Thoracic aorta (tissue), 2 donors: ENCODE results near the gene TOM1. TPM values are rescaled to one million over a fixed set of nuclear protein-coding genes. Genes with fewer than 3 reads are reported as not detected.

Source experiments
- ATAC-seq: fragments of 150-250 bp; one replicate; pipeline ENCODE4 v1.8.0; 2017; ENCODE audit warnings: low read depth; ENCODE audit not compliant: insufficient number of reproducible peaks, low FRiP score
- DNase-seq: peaks from one replicate; pipeline ENCODE4 v3.0.0-alpha.2; 2020; ENCODE audit warnings: low spot score
- H3K27ac ChIP-seq, 2 donors: fragments of 200-600 bp; sonication (generic); 1 replicate in 1 of 2; 2 replicates in 1 of 2; pipeline ENCODE4 v1.5.1; 2016; ENCODE audit warnings: mild to moderate bottlenecking in 2 of 2, moderate library complexity in 2 of 2
- H3K27me3 ChIP-seq: fragments of 200-600 bp; sonication (generic); replicated peaks from 2 replicates; pipeline ENCODE4 v1.6.0; 2016; ENCODE audit warnings: mild to moderate bottlenecking; ENCODE audit not compliant: insufficient read depth
- H3K36me3 ChIP-seq: fragments of 200-600 bp; sonication (generic); one replicate; pipeline ENCODE4 v1.5.1; 2016
- H3K4me1 ChIP-seq, 2 donors: fragments of 200-600 bp; sonication (generic); 1 replicate in 1 of 2; 2 replicates in 1 of 2; pipeline versions ENCODE4 v1.5.1 to v1.6.0; 2016; ENCODE audit warnings: low read depth in 2 of 2, mild to moderate bottlenecking in 1 of 2; ENCODE audit not compliant: control insufficient read depth in 1 of 2
- H3K4me3 ChIP-seq: fragments of 200-600 bp; sonication (generic); 2 replicates; pipeline ENCODE4 v1.5.1; 2016; ENCODE audit warnings: mild to moderate bottlenecking
- H3K9me3 ChIP-seq: fragments of 200-600 bp; sonication (generic); 2 replicates; pipeline ENCODE4 v1.5.1; 2016
- CTCF ChIP-seq: fragments of 200-600 bp; sonication (generic); IDR thresholded peaks from one replicate; pipeline ENCODE4 v1.5.1; 2019; ENCODE audit warnings: antibody characterized with exemption
- total RNA-seq, 2 donors: library from RNA; depleted of rRNA; stranded (reverse); fragments of >200 nt; gene quantifications; one replicate each; pipeline versions ENCODE4 v1.1.0 to v1.2.3, GENCODE V29; 2016

The TOM1 gene
- total RNA-seq, 2 donors from 2014 or later: 64.7 to 78.4 TPM

GRCh38 chr22:35346596-35347220 lies 47.0 kb downstream of the TOM1 start:
- Histone ChIP-seq H3K4me1 (peaks cover 4 to 14% of the 10 kb centered on the region in 2 donors), H3K36me3 (peaks cover 17% of the 10 kb centered on the region), H3K9me3 (no peaks in the 10 kb centered on the region), H3K27ac (no peak overlapping the region), H3K4me3 (no peak overlapping the region), H3K27me3 (no peaks in the 10 kb centered on the region)
- TF ChIP-seq CTCF: no peak
- ATAC-seq (no peak), DNase-seq (no peak)

- no peak for ATAC-seq
- Histone ChIP-seq H3K27ac (no peak overlapping the region), H3K4me1 (peaks cover 12 to 21% of the 10 kb centered on the region in 2 donors), H3K4me3 (no peak overlapping the region), H3K27me3 (no peaks in the 10 kb centered on the region), H3K36me3 (peaks cover 17% of the 10 kb centered on the region), H3K9me3 (no peaks in the 10 kb centered on the region)
- no peak for TF ChIP-seq CTCF
- no peak for DNase-seq
Observed at GRCh38 chr22:35347462-35347861, 47.8 kb downstream of the TOM1 start.

- Histone ChIP-seq H3K27me3 (no peaks in the 10 kb centered on the region), H3K9me3 (no peaks in the 10 kb centered on the region), H3K4me3 (no peak overlapping the region), H3K4me1 (peaks cover 16 to 27% of the 10 kb centered on the region in 2 donors), H3K27ac (no peak overlapping the region), H3K36me3 (peaks cover 17% of the 10 kb centered on the region)
- DNase-seq: no peak
- ATAC-seq: no peak
- no peak for TF ChIP-seq CTCF
Observed at GRCh38 chr22:35348026-35348590, 48.4 kb downstream of the TOM1 start.

- Histone ChIP-seq H3K9me3 (no peaks in the 10 kb centered on the region), H3K27me3 (no peaks in the 10 kb centered on the region), H3K36me3 (peaks cover 17% of the 10 kb centered on the region), H3K27ac (no peak overlapping the region), H3K4me3 (no peak overlapping the region), H3K4me1 (peaks cover 16 to 32% of the 10 kb centered on the region in 2 donors)
- ATAC-seq (no peak), DNase-seq (no peak)
- TF ChIP-seq CTCF: no peak
Observed at GRCh38 chr22:35348703-35349102, 49.0 kb downstream of the TOM1 start.

- no peak for TF ChIP-seq CTCF
- H3K9me3 ChIP-seq: no peaks in the 10 kb centered on the region
- peaks cover 16 to 32% of the 10 kb centered on the region in 2 donors for H3K4me1 ChIP-seq
- DNase-seq (no peak), ATAC-seq (no peak)
- H3K4me3 ChIP-seq: no peak overlapping the region
- no peak overlapping the region for H3K27ac ChIP-seq
- H3K36me3 ChIP-seq: peaks cover 11% of the 10 kb centered on the region
- H3K27me3 ChIP-seq: no peaks in the 10 kb centered on the region
Observed at GRCh38 chr22:35349368-35349703, 49.6 kb downstream of the TOM1 start.
